GM18511 (cell line): ENCODE results near the gene UBE2H.
"Not testable (repeated sequence)": the region's sequence is repeated elsewhere in the genome, so short reads cannot be mapped to it uniquely, and the experiment has no call there.

Experiments
- ATAC-seq: cut with Tn5 transposase; IDR thresholded peaks from one replicate; pipeline ENCODE4 v1.9.1; 2021; ENCODE audit warnings: mild to moderate bottlenecking, moderate library complexity; ENCODE audit not compliant: unreplicated experiment

UBE2H gene

GRCh38 chr7:129909669-129910068 is 43.1 kb downstream of the UBE2H start:
- no peak for ATAC-seq

GRCh38 chr7:129908181-129908580 is 44.6 kb downstream of the UBE2H start:
- ATAC-seq, result no peak

- ATAC-seq, result no peak
Observed at GRCh38 chr7:129907122-129907736, 45.5 kb downstream of the UBE2H start.

GRCh38 chr7:129906700-129907099 is 46.1 kb downstream of the UBE2H start:
- no peak for ATAC-seq

GRCh38 chr7:129903935-129904334 is 48.8 kb downstream of the UBE2H start:
- ATAC-seq, result peak; percentile 91

GRCh38 chr7:129902788-129903422 is 49.9 kb downstream of the UBE2H start:
- ATAC-seq, result no peak

- no peak for ATAC-seq
Observed at GRCh38 chr7:129898502-129899160, 54.1 kb downstream of the UBE2H start.

GRCh38 chr7:129898007-129898406 is 54.8 kb downstream of the UBE2H start:
- no peak for ATAC-seq

- no peak for ATAC-seq
Observed at GRCh38 chr7:129896568-129897382, 56.0 kb downstream of the UBE2H start.

GRCh38 chr7:129894184-129894583 is 58.6 kb downstream of the UBE2H start:
- ATAC-seq, result not testable (repeated sequence)

GRCh38 chr7:129890090-129890489 is 62.7 kb downstream of the UBE2H start:
- no peak for ATAC-seq

GRCh38 chr7:129889133-129889844 is 63.5 kb downstream of the UBE2H start:
- no peak for ATAC-seq

GRCh38 chr7:129887865-129888264 is 64.9 kb downstream of the UBE2H start:
- ATAC-seq, result no peak

- no peak for ATAC-seq
Observed at GRCh38 chr7:129886818-129887186, 66.0 kb downstream of the UBE2H start.

GRCh38 chr7:129886167-129886817 is 66.5 kb downstream of the UBE2H start:
- no peak for ATAC-seq

GRCh38 chr7:129884495-129884894 is 68.3 kb downstream of the UBE2H start:
- ATAC-seq, result no peak

GRCh38 chr7:129883151-129883550 is 69.6 kb downstream of the UBE2H start:
- no peak for ATAC-seq

- no peak for ATAC-seq
Observed at GRCh38 chr7:129882531-129882930, 70.2 kb downstream of the UBE2H start.

- no peak for ATAC-seq
Observed at GRCh38 chr7:129877146-129877792, 75.5 kb downstream of the UBE2H start.
